Measurements from ENCODE around the gene ALOX12B.

GRCh38 chr17:8067806-8068205 is 19.7 kb downstream of the ALOX12B start:
- TF ChIP-seq, protein P1, sequence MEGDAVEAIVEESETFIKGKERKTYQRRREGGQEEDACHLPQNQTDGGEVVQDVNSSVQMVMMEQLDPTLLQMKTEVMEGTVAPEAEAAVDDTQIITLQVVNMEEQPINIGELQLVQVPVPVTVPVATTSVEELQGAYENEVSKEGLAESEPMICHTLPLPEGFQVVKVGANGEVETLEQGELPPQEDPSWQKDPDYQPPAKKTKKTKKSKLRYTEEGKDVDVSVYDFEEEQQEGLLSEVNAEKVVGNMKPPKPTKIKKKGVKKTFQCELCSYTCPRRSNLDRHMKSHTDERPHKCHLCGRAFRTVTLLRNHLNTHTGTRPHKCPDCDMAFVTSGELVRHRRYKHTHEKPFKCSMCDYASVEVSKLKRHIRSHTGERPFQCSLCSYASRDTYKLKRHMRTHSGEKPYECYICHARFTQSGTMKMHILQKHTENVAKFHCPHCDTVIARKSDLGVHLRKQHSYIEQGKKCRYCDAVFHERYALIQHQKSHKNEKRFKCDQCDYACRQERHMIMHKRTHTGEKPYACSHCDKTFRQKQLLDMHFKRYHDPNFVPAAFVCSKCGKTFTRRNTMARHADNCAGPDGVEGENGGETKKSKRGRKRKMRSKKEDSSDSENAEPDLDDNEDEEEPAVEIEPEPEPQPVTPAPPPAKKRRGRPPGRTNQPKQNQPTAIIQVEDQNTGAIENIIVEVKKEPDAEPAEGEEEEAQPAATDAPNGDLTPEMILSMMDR (IDR thresholded peaks at IDR 0.05) = no peak
- TF ChIP-seq POLR2A (IDR thresholded peaks at IDR 0.05) = no peak

All from lower leg skin (tissue), 3 donors.